Measurements from ENCODE around the gene AUH.
A peak's percentile ranks its signal among the peaks of the same experiment; 100 is the strongest.
"Not testable (repeated sequence)": the region's sequence is repeated elsewhere in the genome, so short reads cannot be mapped to it uniquely, and the experiment has no call there.

The AUH gene

DNA sequence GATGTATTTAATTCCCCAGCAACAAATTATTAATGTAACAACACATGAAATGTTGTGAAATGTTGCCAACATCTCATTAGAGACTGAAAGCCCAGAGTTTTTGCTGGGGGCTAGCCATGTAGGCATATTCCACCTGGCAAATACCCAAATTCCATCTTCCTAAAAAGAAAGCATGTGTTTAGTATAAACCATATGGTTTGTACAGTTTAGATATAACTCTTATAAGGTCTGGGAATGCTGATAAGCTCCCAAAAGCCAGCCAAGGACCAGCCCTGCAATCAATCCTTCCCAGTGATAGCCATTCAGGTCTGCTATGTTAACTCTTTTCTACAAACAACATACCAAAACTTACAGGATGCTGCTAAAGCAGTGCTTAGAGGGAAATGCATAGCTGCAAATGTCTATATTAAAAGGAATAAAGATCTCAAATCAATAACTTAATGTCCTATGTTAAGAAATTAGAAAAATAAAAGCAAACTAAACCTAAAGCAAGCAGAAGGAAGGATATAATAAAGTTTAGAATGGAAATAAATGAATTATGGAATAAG, 158.9 kb downstream of the AUH start:
- DNase-seq = no peak

GRCh38 chr9:91200692-91201336, 160.9 kb downstream of the AUH start:
- DNase-seq = no peak

- DNase-seq = no peak
Observed at GRCh38 chr9:91199739-91200497, 161.8 kb downstream of the AUH start.

- not testable (repeated sequence) for DNase-seq
Observed at GRCh38 chr9:91198881-91199280, 162.8 kb downstream of the AUH start.

DNA sequence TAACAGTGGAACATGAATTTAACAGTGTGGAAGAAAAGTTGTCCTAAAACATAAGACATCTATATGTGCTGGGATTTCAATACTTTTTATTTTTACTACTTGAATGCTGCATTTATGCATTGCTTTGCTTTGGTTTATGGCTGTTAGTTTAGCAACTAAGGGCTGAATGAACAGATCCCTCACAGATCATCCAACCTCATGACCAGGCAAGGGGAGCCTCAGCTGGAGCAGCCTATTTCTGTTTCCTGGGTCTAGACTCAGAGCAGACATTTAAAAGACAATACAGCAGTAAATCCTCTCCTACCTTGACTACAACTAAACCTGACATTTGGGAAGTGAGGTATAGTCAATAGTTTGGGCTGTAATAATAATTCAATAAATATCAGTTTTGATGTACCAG, 163.3 kb downstream of the AUH start:
- DNase-seq = no peak

DNA sequence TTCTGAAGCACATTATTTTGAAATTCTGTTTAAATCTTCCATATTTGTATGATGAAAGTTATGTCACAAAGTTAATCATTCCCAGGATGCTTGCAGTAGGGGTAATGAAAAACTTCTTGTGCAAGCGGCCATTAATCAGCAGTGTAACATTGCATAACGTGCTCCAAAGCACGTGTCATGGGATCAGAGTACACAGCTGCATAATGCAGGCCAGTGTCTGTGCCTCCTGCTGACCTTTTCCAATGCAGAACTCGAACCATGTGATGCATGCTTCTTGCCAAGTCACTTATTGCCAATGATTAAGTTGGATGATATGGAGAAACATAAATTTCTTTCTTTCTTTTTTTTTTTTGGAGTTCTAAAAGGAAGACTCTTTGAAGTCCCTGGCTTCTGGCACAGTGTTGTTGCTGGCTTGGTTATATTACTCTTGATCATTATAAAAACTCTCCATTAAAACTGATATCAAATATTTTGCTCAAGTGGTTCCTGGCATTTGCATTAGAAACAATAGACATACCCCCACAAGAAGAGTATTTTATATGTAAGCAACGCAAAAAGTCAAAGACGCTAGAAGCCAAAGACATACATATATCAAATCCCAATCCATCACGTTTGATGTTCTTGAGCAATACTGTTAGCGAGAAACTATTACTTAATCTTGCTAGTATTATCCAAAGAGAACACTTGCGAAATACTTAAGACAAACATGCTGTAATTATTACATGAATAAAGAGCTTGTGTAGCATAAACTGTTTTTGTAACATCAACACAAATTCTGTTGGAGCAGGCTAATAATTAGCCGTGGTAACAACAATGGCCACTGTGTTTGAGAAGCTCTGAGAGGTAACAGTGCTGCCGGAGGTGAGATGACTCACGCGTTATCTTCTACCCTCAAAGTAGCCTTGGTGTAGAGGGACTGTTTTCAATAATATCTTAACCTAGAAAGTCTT, 164.2 kb downstream of the AUH start:
- no peak for DNase-seq

DNA sequence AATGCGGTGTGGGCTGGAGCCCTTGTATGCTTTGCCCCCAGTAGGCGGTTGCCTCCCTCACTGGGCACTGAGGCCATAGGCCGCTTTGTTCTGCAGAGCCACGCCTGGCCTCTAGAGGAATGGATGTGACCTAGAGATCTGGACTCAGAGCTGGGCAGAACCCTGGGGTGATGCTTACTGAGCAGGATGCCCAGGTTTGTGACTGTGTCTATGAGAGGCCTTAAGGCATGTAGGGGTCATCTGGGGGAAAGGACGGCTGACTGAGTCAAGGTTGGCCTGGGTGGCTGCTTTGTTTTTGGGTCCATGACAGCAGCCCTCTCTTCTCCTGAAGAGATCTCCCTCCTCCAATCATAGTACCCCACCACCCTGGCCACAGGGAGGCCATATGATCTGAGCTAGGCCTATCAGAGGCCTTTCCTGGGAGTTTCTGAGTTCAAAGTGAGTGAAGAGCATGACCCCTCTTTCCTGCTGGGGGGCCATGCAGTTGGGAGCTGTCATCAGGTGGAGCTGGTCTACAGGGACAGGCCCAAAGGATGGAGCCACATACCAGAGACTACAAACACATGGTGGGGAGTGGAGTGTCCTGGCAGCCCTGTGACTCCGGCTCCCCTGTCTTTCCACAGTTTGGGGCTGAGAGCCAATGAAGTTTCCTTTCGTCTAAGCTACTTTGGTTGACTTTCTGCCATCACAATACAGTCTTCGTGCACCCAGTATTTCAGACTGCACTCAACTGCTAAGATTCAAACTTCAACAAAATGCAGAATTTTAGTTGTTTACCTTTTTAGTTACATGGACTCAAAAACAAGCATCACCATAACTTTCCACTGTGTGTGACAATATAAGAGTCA, 165.4 kb downstream of the AUH start:
- DNase-seq = no peak

DNA sequence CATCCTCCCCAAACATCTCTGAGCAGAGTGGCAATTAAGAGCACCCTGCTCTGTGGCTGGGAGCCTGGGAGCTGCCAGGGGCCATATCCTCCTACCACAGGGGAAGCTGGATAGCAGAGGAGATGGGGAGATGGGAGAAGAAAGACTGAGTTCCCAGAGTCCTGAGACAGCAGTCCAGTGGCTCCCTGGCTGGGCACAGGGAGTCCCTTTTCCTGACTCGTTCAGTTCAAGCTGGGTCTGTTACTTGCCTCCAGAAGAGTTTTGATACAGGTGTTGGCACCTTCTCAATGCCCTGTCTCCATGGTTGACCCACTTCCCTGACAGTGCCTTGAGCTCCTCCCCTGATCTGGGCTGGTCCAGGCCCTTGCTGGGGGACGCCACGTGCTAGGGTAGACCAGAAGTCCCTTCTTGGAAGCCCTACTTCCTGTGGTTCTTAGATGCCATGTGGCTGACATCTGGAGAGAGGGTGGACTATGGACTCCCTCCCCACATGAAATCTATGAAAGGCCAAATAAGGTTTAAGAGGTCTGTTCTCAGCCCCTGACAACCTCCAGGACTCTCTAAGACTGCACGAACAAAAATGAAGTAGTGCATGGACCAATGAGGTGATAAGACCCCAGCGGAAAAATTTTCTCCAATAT, 166.2 kb downstream of the AUH start:
- DNase-seq = no peak

- DNase-seq = no peak
Observed at GRCh38 chr9:91193658-91194391, 167.9 kb downstream of the AUH start.

DNA sequence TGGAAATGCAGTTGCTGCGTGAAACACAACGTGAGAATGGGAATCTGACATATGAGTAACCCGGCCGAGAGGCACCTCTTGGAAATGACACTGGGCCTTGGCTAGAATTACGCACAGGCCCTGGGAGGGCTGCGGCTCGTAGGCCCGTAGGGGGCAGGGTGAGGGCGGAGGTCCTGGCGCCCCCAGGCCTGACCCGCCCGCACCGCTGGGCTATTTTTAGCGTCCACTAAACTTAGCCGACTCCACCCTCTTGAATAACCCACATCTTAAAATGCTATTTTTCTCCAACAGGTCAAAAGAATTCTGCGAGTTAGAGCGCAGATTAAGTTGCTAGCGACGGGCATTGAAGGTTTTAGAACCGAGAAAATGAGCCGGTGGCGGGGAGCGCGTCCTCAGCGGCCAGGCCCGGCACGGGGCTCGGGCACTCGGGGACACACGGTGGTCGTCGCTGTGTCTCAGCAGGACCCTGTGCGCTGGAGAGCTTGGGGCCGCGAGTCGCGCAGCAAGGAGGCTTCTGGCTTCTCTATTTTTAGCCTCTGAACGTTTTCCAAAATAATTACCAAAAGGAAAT, 168.5 kb downstream of the AUH start:
- no peak for DNase-seq

GRCh38 chr9:91192381-91193086, 169.2 kb downstream of the AUH start:
- DNase-seq = peak; percentile 58

GRCh38 chr9:91191411-91192380, 170.0 kb downstream of the AUH start:
- no peak for DNase-seq

DNA sequence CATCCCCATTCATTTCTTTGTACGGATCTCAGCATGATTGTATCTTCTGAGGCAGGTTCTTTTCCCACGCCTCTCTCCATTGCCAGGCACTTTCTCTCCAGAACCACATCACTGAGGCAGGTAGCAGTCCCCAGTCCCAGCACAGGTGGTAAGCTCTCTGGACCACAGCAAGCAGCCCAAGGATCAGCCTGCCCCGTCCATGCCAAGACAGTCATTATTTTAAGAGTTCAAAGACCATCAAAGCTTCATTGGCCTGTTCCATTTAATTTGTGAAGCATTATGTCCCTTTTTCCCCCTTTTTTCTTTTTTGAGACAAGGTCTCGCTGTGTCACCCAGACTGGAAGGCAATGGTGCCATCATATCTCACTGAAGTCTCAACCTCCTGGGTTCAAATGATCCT, 171.7 kb downstream of the AUH start:
- DNase-seq = no peak

DNA sequence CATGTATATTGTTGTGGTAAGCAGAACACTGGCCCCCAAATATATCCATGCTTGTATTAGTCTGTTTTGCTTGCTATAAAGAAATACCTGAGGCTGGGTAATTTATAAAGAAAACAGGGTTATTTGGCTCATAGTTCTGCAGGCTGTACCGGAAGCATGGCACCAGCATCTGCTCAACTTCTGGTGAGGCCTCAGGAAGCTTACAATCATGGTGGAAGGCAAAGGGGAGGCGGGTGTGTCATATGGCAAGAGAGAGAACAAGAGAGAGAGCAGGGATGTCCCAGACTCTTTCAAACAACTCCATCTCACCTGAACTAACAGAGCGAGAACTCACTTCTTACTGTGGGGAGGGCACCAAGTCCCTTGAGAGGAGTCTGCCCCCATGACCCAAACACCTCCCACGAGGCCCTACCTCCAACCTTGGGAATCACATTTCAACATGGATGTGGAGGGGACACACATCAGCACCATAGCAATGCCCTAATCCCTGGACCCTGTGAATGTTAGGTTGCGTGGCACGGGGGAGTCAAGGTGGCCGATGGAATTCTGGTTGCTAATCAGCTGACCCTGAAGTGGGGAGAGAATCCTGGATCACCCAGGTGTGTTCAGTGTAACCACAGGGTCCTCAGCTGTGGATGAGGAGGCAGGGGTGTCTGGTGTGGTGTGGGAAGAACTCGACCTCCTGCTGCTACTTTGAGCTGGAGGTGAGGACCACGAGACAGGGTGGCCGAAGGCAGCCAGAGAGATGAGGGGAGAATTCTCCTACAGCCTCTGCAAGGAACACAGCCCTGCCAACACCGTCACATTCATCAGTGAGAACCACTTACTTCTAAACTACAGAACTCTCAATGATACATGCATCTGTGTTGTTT, 172.8 kb downstream of the AUH start:
- no peak for DNase-seq

- no peak for DNase-seq
Observed at GRCh38 chr9:91187965-91188344, 173.8 kb downstream of the AUH start.

DNA sequence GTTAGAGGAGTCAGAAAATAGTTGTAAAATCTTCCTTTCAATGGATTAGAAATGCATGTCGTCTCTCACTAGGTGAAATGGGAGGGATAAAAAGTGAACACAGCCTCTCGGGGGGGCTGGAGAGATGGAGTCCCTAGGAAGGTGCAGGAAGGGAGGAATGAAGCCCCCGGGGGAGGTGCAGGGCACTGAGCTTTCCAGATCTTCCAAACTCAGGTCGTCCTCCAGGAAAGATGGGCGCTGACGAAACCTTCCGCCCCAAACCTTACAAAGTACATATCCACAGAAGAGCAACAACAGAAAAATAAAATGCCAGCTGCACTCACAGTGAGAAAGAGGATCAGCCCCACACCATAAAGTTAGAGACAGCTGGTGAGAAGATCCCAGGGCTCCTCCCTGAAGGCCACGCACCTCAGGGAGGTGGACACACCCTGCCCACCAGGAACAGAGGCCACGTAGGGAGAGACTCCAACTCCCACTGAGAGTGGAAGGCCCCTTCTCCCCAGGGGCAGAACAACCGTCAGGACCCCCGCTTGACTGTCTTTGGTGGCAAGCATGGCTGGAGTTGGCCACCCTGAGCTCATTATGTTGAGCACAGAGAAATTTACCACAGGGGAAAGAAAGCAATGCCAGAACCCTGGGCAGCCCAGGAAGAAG, 174.3 kb downstream of the AUH start:
- no peak for DNase-seq

- no peak for DNase-seq
Observed at GRCh38 chr9:91186632-91187108, 175.0 kb downstream of the AUH start.

Measured in NCI-H1694 treated with DMSO at 0.1 percent for 48 hours (cell line).